AG09309 (cell line): ENCODE results near the gene DRC7.

ENCODE experiments used
- DNase-seq: peaks from one replicate; pipeline ENCODE4 v3.0.0-alpha.2; 2010; ENCODE audit warnings: low read depth
- H3K4me3 ChIP-seq: 2 replicates; pipeline ENCODE4 v1.5.1; 2011; ENCODE audit warnings: mild to moderate bottlenecking, low read depth, low read length, moderate library complexity; ENCODE audit not compliant: control insufficient read depth
- CTCF ChIP-seq: IDR thresholded peaks from 2 replicates; pipeline ENCODE4 v1.5.1; 2011; ENCODE audit warnings: mild to moderate bottlenecking, low read depth, low read length, inconsistent platforms; ENCODE audit not compliant: insufficient read depth, control insufficient read depth; ENCODE audit errors: missing control alignments

Gene DRC7

DNA sequence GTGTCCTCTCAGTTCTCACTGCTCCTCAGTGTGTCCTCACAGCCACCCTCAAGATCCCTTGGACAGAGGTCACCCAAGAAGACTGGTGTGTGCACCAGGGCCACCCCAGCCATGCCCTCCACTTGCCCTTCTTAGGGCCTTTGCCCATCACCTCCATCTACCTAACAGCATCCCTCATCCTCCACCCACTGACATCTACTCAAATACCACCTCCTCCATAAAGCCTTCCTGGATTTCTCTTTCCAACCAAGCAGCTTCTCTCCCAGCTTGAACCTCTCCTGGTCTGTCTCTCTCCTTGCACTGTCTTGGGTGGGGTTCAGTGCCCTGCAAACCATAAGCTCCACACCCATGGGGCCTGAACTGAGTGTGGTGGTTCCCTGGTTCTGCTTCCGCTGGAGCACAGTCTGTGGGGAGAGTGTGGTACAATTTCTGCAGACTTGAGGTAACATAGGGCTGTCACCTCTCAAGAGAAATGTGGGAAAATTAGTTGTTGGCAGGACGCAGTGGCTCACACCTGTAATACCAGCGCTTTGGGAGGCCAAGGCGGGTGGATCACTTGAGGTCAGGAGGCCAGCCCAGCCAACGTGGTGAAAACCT lies 55.3 kb downstream of the DRC7 start:
- no peak overlapping the region for H3K4me3 ChIP-seq
- no peak for TF ChIP-seq CTCF
- no peak for DNase-seq

- TF ChIP-seq CTCF, result no peak
- DNase-seq, result no peak
- no peak overlapping the region for H3K4me3 ChIP-seq
These were observed 56.4 kb downstream of the DRC7 start for GRCh38 chr16:57750796-57751538.

- no peak overlapping the region for H3K4me3 ChIP-seq
- no peak for DNase-seq
- no peak for TF ChIP-seq CTCF
These were observed 57.1 kb downstream of the DRC7 start for GRCh38 chr16:57751539-57752202.

DNA sequence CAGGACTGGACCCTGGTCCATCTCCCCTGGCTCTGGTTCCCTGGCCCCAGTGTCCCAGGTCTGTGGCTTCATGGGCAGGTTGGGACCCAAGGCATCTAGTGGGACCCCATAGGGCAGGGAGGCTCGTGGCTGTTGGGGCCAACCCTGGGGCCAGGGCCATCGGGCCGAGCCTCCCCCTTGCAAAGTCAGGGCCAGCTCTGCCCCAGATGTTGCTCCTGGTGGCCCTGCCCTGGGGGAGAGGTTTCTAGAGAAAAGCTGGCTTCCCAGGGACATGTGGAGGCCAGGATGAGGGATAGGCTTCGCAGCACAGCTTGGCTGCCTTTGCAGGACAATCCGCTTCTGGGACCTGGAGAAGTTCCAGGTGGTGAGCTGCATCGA lies 57.6 kb downstream of the DRC7 start:
- H3K4me3 ChIP-seq, result no peak overlapping the region
- no peak for DNase-seq
- no peak for TF ChIP-seq CTCF

GRCh38 chr16:57752581-57753447 lies 58.2 kb downstream of the DRC7 start:
- no peak for DNase-seq
- H3K4me3 ChIP-seq, result no peak overlapping the region
- no peak for TF ChIP-seq CTCF
